GM23338 (cell line): ENCODE results near the gene C11orf21. TPM values are rescaled to one million over a fixed set of nuclear protein-coding genes. Genes with fewer than 3 reads are reported as not detected.

ENCODE experiments used
- ATAC-seq: fragments of 200-7000 bp; cut with Tn5 transposase; 3 replicates; pipeline ENCODE4 v1.9.1; 2020
- DNase-seq: peaks from one replicate; pipeline ENCODE4 v3.0.0-alpha.2; 2015; ENCODE audit warnings: low spot score
- H2AFZ ChIP-seq: fragments of 200-600 bp; sonication (generic); 2 replicates; pipeline ENCODE4 v1.8.0; 2016; ENCODE audit warnings: antibody characterized with exemption, mild to moderate bottlenecking, moderate library complexity
- H3F3A ChIP-seq: fragments of 200-600 bp; sonication (generic); replicated peaks from 2 replicates; pipeline ENCODE4 v1.8.0; 2017; ENCODE audit warnings: antibody characterized with exemption, mixed run types, low read depth
- H3K27ac ChIP-seq: fragments of 200-600 bp; sonication (generic); 2 replicates; pipeline ENCODE4 v1.6.1; 2016; ENCODE audit warnings: low read depth
- H3K27me3 ChIP-seq: fragments of 200-600 bp; sonication (generic); 2 replicates; pipeline ENCODE4 v1.8.0; 2016; ENCODE audit warnings: mild to moderate bottlenecking, mixed run types, moderate library complexity; ENCODE audit not compliant: insufficient read depth
- H3K36me3 ChIP-seq: fragments of 200-600 bp; sonication (generic); 2 replicates; pipeline ENCODE4 v1.8.0; 2016; ENCODE audit warnings: mild to moderate bottlenecking; ENCODE audit not compliant: insufficient read depth
- H3K4me1 ChIP-seq: fragments of 200-600 bp; sonication (generic); 2 replicates; pipeline ENCODE4 v1.8.0; 2016; ENCODE audit warnings: mild to moderate bottlenecking, moderate library complexity; ENCODE audit not compliant: insufficient read depth
- H3K4me2 ChIP-seq: fragments of 200-600 bp; sonication (generic); 2 replicates; pipeline ENCODE4 v1.7.1; 2017; ENCODE audit warnings: mixed run types
- H3K4me3 ChIP-seq: fragments of 200-600 bp; sonication (generic); 2 replicates; pipeline ENCODE4 v1.6.1; 2016; ENCODE audit warnings: mixed run types
- H3K79me2 ChIP-seq: fragments of 200-600 bp; sonication (generic); replicated peaks from 2 replicates; pipeline ENCODE4 v1.8.0; 2017; ENCODE audit warnings: mild to moderate bottlenecking; ENCODE audit not compliant: insufficient read depth
- H3K9me2 ChIP-seq: fragments of 200-600 bp; sonication (generic); 2 replicates; pipeline ENCODE4 v1.8.0; 2017; ENCODE audit not compliant: insufficient read depth
- H4K20me1 ChIP-seq: fragments of 200-600 bp; sonication (generic); replicated peaks from 2 replicates; pipeline ENCODE4 v1.8.0; 2017; ENCODE audit warnings: mild to moderate bottlenecking; ENCODE audit not compliant: insufficient read depth
- H3K27ac Mint-ChIP-seq: 2 replicates; pipeline ENCODE4 v1.8.0; 2020; ENCODE audit warnings: inconsistent platforms, mild to moderate bottlenecking, moderate library complexity, mixed read lengths
- H3K27me3 Mint-ChIP-seq: 3 replicates; pipeline ENCODE4 v1.8.0; 2022; ENCODE audit warnings: low read depth, mild to moderate bottlenecking, moderate library complexity, mixed read lengths, inconsistent platforms; ENCODE audit not compliant: insufficient read depth, poor library complexity
- H3K36me3 Mint-ChIP-seq: 3 replicates; pipeline ENCODE4 v1.8.0; 2021; ENCODE audit warnings: low read depth, mild to moderate bottlenecking, inconsistent platforms, moderate library complexity, mixed read lengths
- H3K4me1 Mint-ChIP-seq: 3 replicates; pipeline ENCODE4 v1.8.0; 2020; ENCODE audit warnings: mild to moderate bottlenecking, inconsistent platforms, mixed read lengths
- H3K4me3 Mint-ChIP-seq: 3 replicates; pipeline ENCODE4 v1.8.0; 2021; ENCODE audit warnings: moderate library complexity, mild to moderate bottlenecking, inconsistent platforms, mixed read lengths
- H3K9me3 Mint-ChIP-seq: 3 replicates; pipeline ENCODE4 v1.8.0; 2020; ENCODE audit warnings: moderate library complexity, mild to moderate bottlenecking, inconsistent platforms, mixed read lengths
- EZH2 ChIP-seq: fragments of 200-600 bp; sonication (generic); IDR thresholded peaks from one replicate; pipeline ENCODE4 v1.8.0; 2017; ENCODE audit warnings: antibody characterized with exemption, mild to moderate bottlenecking, low read depth; ENCODE audit not compliant: unreplicated experiment
- JUNB ChIP-seq: IDR thresholded peaks from one replicate; pipeline ENCODE4 v1.6.1; 2016; ENCODE audit warnings: antibody characterized with exemption; ENCODE audit not compliant: unreplicated experiment
- POLR2AphosphoS5 ChIP-seq: IDR thresholded peaks from 2 replicates; pipeline ENCODE4 v1.6.1; 2016; ENCODE audit warnings: antibody characterized with exemption, low read depth
- STAT1 ChIP-seq: IDR thresholded peaks from one replicate; pipeline ENCODE4 v1.6.1; 2016; ENCODE audit warnings: antibody characterized with exemption; ENCODE audit not compliant: unreplicated experiment
- ZNF114 ChIP-seq: fragments of 250-450 bp; sonication (Bioruptor Pico); IDR thresholded peaks from 2 replicates; pipeline ENCODE4 v1.5.0; 2020; ENCODE audit warnings: mild to moderate bottlenecking, moderate library complexity
- polyA plus RNA-seq: library from polyadenylated mRNA; unstranded; fragments of >200 nt; fragmentation: Nextera tagmentation; extraction: Ambion mirVana; gene quantifications from 2 replicates; pipeline ENCODE4 v1.2.1, GENCODE V29; 2016
- total RNA-seq: library from RNA; depleted of rRNA; stranded (reverse); fragments of >200 nt; shearing (Covaris generic); gene quantifications from 2 replicates; pipeline ENCODE4 v1.2.3, GENCODE V29; 2014
- TF ChIP-seq, protein P1 (sequence below), 2 experiments: fragments of 200-600 bp in 1 of 2; sonication (generic) in 1 of 2; conservative IDR thresholded peaks; 2 replicates each; pipeline versions ENCODE4 v1.5.1 to v1.6.1; 2016 to 2017; ENCODE audit warnings: antibody characterized with exemption in 2 of 2, low read depth in 2 of 2, mild to moderate bottlenecking in 2 of 2, moderate library complexity in 1 of 2

The C11orf21 gene
- total and polyA plus RNA-seq, 2 experiments from 2014 or later, result not detected

DNA sequence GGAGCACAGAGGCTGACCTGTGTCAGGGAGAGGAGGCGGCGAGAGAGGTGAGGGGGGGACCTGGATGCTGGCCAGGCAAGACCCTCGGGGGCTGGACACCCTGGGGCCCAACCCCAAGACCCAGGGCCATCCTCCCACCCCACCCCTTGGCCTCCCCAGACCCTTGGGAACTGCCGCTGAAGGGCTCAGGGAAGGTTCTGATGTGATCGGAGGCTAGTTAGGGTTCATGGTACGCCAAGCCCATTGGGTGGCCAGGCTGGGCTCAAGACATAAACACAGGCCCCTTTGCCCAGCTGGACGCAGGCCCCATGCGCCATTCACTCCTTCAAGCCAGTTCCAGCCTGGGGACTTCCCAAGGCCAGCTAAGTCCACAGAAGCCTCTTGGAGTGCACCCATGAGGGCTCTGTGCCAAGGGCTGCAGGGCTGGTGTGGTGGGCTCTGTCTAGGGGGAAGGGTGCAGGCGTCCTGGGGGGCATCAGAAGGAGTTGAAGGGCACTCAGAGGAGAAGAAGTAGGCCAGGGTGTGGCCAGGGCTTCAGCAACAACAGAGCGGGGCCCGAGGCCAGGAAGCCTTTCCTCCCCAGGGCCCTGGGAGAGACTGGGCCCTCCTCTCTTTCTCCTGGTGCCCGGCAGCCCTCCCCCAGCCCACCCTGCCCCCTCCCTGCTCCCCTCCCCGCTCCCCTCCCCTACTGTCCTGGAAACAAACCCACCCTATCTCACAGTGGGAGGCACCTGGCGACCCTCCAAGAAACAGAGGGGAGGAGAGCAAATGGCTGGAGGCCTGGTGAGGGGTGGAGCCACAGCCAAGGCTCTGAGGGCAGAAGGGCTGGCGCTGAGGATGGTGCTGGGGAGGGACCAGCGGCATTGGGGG, 13.0 kb upstream of the C11orf21 start (continued):
- no peak for TF ChIP-seq ZNF114 (CRISPR knock-in tag)
- TF ChIP-seq, protein P1, sequence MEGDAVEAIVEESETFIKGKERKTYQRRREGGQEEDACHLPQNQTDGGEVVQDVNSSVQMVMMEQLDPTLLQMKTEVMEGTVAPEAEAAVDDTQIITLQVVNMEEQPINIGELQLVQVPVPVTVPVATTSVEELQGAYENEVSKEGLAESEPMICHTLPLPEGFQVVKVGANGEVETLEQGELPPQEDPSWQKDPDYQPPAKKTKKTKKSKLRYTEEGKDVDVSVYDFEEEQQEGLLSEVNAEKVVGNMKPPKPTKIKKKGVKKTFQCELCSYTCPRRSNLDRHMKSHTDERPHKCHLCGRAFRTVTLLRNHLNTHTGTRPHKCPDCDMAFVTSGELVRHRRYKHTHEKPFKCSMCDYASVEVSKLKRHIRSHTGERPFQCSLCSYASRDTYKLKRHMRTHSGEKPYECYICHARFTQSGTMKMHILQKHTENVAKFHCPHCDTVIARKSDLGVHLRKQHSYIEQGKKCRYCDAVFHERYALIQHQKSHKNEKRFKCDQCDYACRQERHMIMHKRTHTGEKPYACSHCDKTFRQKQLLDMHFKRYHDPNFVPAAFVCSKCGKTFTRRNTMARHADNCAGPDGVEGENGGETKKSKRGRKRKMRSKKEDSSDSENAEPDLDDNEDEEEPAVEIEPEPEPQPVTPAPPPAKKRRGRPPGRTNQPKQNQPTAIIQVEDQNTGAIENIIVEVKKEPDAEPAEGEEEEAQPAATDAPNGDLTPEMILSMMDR (conservative IDR thresholded peaks at IDR 0.05; ENCODE audit: low read depth in 2 of 2), result no peak

DNA sequence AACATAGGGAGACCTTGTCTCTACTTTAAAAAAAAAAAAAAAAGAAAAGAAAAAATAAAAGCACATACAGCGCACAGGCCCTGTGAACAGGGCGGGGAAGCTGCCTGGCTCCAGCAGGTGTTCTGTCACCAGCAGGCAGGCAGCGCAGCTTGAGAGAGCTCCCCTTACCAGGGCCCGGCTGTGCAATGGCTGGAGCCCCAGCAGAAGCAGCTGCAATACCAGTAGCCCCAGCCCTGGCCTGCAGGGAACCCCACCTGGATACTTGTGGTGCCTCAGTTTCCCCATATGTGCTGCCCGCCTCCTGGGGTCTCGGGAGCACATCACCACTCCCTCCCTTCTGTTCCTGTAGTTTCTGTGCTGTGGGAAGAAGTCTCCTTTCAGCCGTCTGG, 12.4 kb upstream of the C11orf21 start:
- TF ChIP-seq EZH2, result no peak
- Histone ChIP-seq H4K20me1 (no peaks in the 10 kb centered on the region), H3K4me3 (no peak overlapping the region), H3K27ac (no peak overlapping the region), H3K4me1 (no peaks in the 10 kb centered on the region), H3K9me2 (no peaks in the 10 kb centered on the region), H3K27me3 (no peaks in the 10 kb centered on the region), H3K4me2 (no peak overlapping the region), H2AFZ (no peak overlapping the region), H3K79me2 (no peaks in the 10 kb centered on the region), H3F3A (no peaks in the 10 kb centered on the region), H3K36me3 (no peaks in the 10 kb centered on the region)
- no peak for ATAC-seq
- H3K4me3 Mint-ChIP-seq, result no peak overlapping the region
- no peak for DNase-seq
- no peak overlapping the region for H3K27ac Mint-ChIP-seq
- H3K4me1 Mint-ChIP-seq, result no peaks in the 10 kb centered on the region
- no peaks in the 10 kb centered on the region; the same call in 2 of the 3 replicates for H3K36me3 Mint-ChIP-seq
- H3K27me3 Mint-ChIP-seq, result peaks cover 10% of the 10 kb centered on the region
- H3K9me3 Mint-ChIP-seq, result peaks cover 3% of the 10 kb centered on the region; the same call in 1 of the 3 replicates

DNA sequence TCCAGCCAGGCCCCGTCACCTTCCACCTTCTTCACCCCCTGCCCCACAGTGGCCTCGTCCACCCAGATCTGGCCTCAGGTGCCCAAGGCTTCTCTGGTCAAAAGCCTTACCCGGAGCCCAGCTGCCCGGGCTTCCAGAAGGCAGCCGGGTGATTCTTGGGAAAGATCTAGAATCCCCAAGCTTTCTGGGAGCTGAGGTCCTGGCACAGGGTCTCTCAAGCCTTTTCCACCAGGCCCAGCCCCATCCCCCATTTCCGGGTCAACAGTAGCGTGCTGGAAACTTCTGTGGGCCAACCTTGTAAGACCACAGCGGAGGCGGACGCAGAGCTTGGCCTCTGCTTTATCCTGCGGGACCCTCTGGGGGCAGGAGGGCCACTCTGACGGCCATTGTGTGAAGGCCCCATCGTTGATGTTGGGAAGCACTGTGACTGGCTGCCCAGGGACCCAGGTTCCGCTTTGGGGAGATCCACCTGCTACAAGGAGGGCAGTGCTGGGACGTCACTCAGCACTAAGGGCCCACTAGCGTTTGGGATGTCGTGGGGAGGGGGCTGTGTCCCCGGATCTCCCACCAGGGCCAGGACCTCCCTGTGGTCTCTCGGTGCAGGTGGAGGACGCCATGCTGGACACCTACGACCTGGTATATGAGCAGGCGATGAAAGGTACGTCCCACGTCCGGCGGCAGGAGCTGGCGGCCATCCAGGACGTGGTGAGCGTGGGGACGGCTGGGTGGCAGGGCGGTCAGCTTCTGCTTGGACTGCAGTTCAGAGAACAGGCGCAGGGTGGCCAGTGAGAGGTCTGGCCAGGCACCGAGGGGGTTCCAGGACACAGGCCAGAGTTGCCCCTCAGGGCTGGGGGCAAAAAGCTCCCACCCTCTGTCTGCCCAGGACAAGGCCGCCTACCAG, 11.6 kb upstream of the C11orf21 start:
- Mint-ChIP-seq H3K9me3 (peaks cover 3% of the 10 kb centered on the region; the same call in 1 of the 3 replicates), H3K27ac (no peak overlapping the region), H3K36me3 (no peaks in the 10 kb centered on the region; the same call in 2 of the 3 replicates), H3K4me3 (no peak overlapping the region), H3K4me1 (no peaks in the 10 kb centered on the region), H3K27me3 (peaks cover 10% of the 10 kb centered on the region)
- Histone ChIP-seq H3K36me3 (no peaks in the 10 kb centered on the region), H3F3A (no peaks in the 10 kb centered on the region), H3K27ac (no peak overlapping the region), H3K4me1 (no peaks in the 10 kb centered on the region), H3K9me2 (no peaks in the 10 kb centered on the region), H4K20me1 (no peaks in the 10 kb centered on the region), H3K79me2 (no peaks in the 10 kb centered on the region), H3K4me2 (no peak overlapping the region), H3K27me3 (no peaks in the 10 kb centered on the region), H3K4me3 (no peak overlapping the region), H2AFZ (no peak overlapping the region)
- ATAC-seq (no peak), DNase-seq (no peak)
- TF ChIP-seq STAT1 (no peak), POLR2AphosphoS5 (no peak), EZH2 (no peak), JUNB (no peak)
